ENCODE measurements around the gene CADPS.

DNA sequence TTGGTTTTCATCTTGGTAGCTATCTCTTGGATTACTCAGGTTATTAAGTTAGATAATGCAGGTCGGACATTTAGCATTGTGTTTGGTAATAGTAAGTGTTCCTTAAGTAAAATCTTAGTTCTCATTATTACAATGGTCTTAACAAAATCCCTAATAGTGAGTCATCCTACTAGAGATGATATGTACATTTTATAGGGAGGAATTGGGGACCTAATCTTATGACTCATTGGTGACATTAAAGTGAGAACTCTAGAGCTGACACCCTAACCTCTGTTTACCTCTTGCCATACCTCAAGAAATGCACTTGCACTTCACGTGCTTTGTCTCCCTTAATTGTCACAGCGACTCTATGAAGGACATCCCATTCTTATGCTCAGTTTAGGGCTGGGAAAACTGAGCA, 174.9 kb downstream of the CADPS start:
- TF ChIP-seq YY1 (IDR thresholded peaks at IDR 0.05; ENCODE audit: insufficient read depth, insufficient read length) (no peak), ZNF274 (IDR thresholded peaks at IDR 0.05; ENCODE audit: low read depth, low read length) (no peak)
